ENCODE measurements around the gene COX6A2.

The COX6A2 gene

GRCh38 chr16:31428279-31428597, at the start of gene COX6A2:
COX6A2 (minus strand) TSS chr16:31428360; CDS start chr16:31428325, 35 bp downstream.
- DNase-seq: no peak

DNA sequence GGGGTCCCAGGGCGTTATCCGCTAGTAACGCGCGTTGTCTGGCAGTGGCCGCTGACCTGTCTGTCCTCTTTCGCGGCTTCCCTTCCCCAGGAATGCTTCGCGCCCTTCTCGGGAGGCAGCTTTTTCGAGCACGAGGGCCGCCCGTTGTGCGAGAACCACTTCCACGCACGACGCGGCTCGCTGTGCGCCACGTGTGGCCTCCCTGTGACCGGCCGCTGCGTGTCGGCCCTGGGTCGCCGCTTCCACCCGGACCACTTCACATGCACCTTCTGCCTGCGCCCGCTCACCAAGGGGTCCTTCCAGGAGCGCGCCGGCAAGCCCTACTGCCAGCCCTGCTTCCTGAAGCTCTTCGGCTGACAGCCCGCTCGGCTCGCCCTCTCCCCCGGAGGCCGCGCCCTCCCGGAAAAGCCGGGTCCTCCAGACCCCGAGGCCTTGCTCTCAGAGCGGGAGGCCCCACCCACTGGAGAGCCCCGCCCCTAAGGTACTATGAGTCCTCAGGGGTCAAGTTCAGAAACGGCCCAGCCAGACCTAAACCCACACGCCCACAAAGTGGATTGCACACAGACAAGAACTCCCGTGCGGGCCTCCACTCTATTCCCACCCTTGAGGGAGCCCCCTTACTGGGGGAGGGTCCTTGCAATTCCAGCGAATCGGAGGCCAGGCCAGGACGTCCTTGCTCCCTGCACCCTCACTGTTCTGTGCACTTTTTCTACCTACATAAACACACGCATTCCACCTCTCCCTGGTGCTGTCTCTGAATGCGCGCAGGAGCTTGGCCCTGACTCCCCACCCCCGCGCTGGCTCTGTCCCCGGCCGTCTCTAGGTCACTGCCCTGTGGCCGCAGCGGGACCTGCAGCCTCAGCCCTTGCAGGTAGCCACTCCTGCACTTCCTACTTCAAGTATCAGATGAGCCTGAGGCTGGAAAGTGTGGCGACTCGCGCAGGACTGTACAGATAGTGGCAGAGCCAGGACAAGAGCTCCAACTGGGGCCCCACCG, 49.4 kb upstream of the COX6A2 start:
- no peak for DNase-seq

GRCh38 chr16:31476303-31477219, 48.4 kb upstream of the COX6A2 start:
- DNase-seq: no peak

- DNase-seq: no peak
Observed at GRCh38 chr16:31475946-31476302, 47.8 kb upstream of the COX6A2 start.

DNA sequence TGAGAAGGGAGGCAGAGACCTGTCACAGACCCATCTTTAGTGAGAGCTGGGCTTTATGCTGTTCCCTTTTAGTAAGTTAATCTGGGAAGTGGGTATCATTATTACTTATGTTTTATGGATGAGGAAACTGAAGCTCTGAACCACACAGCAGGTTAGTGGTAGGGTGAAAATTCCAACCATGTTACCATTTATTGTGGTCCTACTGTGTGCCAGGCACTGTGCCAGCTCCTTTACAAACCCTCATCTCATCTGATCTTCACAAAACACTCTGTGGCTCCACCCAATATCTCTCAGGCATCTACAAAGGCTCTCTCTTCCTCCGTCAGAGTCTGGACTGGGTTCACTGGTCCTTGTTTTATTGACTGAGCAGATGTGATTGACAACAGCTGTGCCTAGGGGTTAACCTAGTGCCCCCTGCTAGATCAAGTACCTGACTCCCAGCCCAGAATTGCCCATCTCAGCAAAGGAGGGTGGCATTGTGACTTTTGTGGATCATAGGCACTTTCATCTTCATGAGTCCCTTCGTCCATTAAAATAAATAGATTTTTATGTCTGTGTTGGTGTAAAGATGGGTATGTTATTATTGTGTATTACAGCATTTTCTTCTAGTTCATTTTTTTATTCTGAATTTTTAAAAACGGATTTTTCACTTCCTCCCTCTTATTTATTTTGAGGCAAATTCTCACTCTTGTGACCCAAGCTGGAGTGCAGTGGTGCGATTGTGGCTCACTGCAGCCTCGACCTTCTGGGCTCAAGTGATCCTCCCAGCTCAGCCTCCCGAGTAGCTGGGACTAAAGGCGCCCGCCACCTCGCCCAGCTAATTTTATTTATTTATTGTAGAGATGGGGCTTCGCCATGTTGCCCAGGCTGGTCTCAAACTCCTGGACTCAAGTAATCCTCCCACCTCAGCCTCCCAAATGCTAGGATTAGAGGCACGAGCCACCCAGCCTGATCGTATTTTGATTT, 46.9 kb upstream of the COX6A2 start:
- no peak for DNase-seq

GRCh38 chr16:31474173-31474714, 46.1 kb upstream of the COX6A2 start:
- DNase-seq: no peak

DNA sequence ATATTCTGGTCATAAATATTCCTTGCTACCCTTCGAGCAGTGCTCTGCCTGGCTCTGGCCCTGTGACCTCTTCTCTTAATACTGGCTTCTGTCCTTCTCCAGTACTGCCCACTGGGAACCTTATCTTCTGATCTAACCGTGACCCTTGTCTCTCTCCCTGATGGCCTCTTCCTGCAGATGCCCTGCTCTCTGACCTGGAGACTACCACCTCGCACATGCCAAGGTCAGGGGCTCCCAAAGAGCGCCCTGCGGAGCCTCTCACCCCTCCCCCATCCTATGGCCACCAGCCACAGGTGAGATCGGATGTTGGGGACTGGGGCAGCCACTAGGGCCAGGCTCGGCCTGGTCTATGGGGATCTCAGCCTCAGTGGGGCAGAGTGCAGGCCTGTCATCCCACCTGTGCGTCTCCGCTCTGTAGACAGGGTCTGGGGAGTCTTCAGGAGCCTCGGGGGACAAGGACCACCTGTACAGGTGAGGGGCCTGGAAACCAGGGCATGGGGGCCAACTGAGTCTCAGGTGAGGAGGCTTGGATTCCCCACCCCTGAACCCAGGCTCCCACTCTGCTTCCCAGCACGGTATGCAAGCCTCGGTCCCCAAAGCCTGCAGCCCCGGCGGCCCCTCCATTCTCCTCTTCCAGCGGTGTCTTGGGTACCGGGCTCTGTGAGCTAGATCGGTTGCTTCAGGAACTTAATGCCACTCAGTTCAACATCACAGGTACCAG, 45.3 kb upstream of the COX6A2 start:
- DNase-seq: no peak

DNA sequence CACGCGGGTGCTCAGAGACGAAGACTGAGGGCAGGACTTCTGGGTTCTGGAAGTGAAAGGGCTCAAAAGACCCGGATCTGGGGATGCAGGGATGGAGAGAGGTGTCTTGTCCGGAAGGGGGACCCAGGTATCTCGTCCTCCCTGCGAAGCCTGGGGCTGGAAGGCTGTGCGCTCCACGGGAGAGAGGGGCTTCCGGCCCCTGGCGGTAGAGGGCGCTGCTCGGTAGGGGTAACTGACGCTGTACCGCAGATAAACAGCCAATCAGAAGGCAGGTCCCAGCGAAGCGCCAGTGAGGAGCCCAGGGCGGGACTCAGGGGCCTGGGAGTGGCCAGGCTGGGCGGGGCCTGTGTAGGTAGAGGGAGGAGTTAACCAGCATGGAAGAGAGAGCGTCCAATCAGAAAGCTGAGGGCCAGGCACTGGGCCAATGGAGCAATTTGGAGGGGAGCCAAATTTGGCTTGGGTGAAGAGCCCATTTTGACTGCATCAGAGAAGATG, 44.6 kb upstream of the COX6A2 start:
- DNase-seq: peak; percentile 91

GRCh38 chr16:31471875-31472708, 43.9 kb upstream of the COX6A2 start, which contains the start of gene TGFB1I1:
TGFB1I1 (plus strand) TSS chr16:31472152; CDS start chr16:31472189, 37 bp downstream.
- DNase-seq: peak; percentile 41

- DNase-seq: no peak
Observed at GRCh38 chr16:31471241-31471874, 43.2 kb upstream of the COX6A2 start.

- DNase-seq: no peak
Observed at GRCh38 chr16:31470615-31471014, 42.5 kb upstream of the COX6A2 start.

GRCh38 chr16:31467858-31468257, 39.7 kb upstream of the COX6A2 start:
- DNase-seq: no peak

DNA sequence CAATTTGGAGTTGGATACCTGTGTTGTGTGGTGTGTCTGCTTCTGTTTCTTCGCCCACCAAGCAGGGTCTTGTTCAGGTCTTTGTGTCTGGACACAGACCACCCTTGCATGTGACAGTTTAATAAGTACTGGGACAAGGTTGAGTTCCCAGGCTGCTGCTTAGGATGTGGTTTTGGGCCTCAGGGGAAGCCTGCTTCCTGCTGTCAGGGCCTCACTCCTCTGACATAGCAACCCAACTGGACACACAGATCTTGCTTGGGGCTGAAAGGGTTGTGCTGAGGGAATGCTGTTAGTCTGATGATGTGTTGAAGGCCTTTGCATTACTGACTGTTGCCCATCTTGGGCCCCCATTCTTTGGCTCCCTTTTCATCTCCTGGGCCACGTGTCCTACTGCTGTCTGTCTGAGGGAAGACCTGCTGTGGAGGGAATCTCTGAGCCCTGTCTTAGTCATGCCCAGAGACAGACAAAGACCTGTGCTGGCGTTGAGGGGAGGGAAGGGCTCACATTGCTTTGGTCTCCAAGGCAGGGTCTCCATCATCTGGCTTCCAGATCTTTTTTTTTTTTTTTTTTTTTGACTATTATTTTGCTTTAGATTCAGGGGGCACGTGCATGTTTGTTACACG, 39.1 kb upstream of the COX6A2 start:
- no peak for DNase-seq

- no peak for DNase-seq
Observed at GRCh38 chr16:31466381-31466841, 38.3 kb upstream of the COX6A2 start.

- DNase-seq: no peak
Observed at GRCh38 chr16:31465788-31466370, 37.7 kb upstream of the COX6A2 start.

- no peak for DNase-seq
Observed at GRCh38 chr16:31464781-31465260, 36.7 kb upstream of the COX6A2 start.

- no peak for DNase-seq
Observed at GRCh38 chr16:31464348-31464769, 36.2 kb upstream of the COX6A2 start.
